ENCODE data around the gene VSTM2B.
"Not testable (repeated sequence)": the region's sequence is repeated elsewhere in the genome, so short reads cannot be mapped to it uniquely, and the experiment has no call there.

The VSTM2B gene

GRCh38 chr19:29525901-29526729 lies at the start of gene VSTM2B:
Gene VSTM2B, plus strand, starts transcription at chr19:29525994. Its CDS starts 590 bp downstream, at chr19:29526584.
- DNase-seq (ENCODE audit: low spot score): no peak

- no peak for DNase-seq (ENCODE audit: low spot score)
These were observed 49.3 kb upstream of the VSTM2B start for GRCh38 chr19:29476528-29476927.

- no peak for DNase-seq (ENCODE audit: low spot score)
These were observed 47.8 kb upstream of the VSTM2B start for GRCh38 chr19:29477831-29478577.

GRCh38 chr19:29478578-29479565 lies 46.9 kb upstream of the VSTM2B start:
- no peak for DNase-seq (ENCODE audit: low spot score)

GRCh38 chr19:29479941-29480340 lies 45.9 kb upstream of the VSTM2B start:
- no peak for DNase-seq (ENCODE audit: low spot score)

GRCh38 chr19:29480507-29480906 lies 45.3 kb upstream of the VSTM2B start:
- DNase-seq (ENCODE audit: low spot score): no peak

GRCh38 chr19:29482855-29483640 lies 42.7 kb upstream of the VSTM2B start:
- no peak for DNase-seq (ENCODE audit: low spot score)

- no peak for DNase-seq (ENCODE audit: low spot score)
These were observed 42.2 kb upstream of the VSTM2B start for GRCh38 chr19:29483641-29483920.

- DNase-seq (ENCODE audit: low spot score): no peak
These were observed 41.7 kb upstream of the VSTM2B start for GRCh38 chr19:29483944-29484581.

GRCh38 chr19:29484876-29485275 lies 40.9 kb upstream of the VSTM2B start:
- DNase-seq (ENCODE audit: low spot score): no peak

GRCh38 chr19:29485293-29485692 lies 40.5 kb upstream of the VSTM2B start:
- DNase-seq (ENCODE audit: low spot score): no peak

GRCh38 chr19:29486961-29487360 lies 38.8 kb upstream of the VSTM2B start:
- DNase-seq (ENCODE audit: low spot score): not testable (repeated sequence)

GRCh38 chr19:29487432-29487831 lies 38.4 kb upstream of the VSTM2B start:
- DNase-seq (ENCODE audit: low spot score): no peak

GRCh38 chr19:29488316-29488715 lies 37.5 kb upstream of the VSTM2B start:
- no peak for DNase-seq (ENCODE audit: low spot score)

- no peak for DNase-seq (ENCODE audit: low spot score)
These were observed 36.4 kb upstream of the VSTM2B start for GRCh38 chr19:29489172-29489951.

- no peak for DNase-seq (ENCODE audit: low spot score)
These were observed 34.3 kb upstream of the VSTM2B start for GRCh38 chr19:29491491-29491890.

GRCh38 chr19:29491995-29492577 lies 33.7 kb upstream of the VSTM2B start:
- peak; percentile 64 for DNase-seq (ENCODE audit: low spot score)

GRCh38 chr19:29492769-29493168 lies 33.0 kb upstream of the VSTM2B start:
- DNase-seq (ENCODE audit: low spot score): peak; percentile 83

GRCh38 chr19:29495091-29495490 lies 30.7 kb upstream of the VSTM2B start:
- DNase-seq (ENCODE audit: low spot score): no peak

Data from globus pallidus (tissue), 1 donor.